HS-5 (cell line): ENCODE measurements around the gene NRP1.
"Not testable (repeated sequence)": the region's sequence is repeated elsewhere in the genome, so short reads cannot be mapped to it uniquely, and the experiment has no call there.

Experiments
- DNase-seq: peaks from one replicate; pipeline ENCODE4 v3.0.0-alpha.2; 2012; ENCODE audit warnings: low read depth

NRP1 gene

DNA sequence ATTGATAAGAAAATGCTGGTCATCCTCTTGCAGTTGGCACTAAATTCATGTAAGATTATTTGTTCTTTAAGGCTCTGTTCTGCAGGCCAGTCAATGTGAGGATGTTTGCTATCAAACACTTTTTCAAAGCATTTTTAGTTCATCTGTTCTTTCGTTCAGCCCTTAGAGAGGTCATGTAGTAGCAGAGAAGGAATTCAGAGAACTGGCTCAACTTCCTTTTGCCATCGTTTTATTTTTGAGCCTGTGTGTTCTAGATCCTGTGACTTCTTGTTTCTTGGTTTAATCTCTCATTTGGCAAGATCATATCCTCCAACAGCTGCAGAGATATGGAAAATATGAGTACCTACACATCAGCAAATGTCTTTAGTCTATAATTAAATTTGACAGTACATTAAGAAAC lies 184.3 kb downstream of the NRP1 start:
- no peak for DNase-seq

DNA sequence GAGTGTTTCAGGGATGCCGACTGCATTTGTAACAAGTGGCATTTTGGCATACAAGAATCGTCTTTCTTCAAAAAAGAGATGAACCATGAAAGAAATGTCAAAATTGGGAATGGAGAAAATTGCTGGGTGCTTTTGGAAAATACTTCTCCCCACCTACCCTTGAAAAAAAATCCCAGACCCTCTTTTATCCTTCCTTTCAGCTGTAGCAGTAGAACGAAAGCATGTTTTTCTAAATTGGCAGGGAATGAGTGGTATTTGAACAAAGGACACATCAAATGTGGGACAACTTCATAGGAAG lies 187.5 kb downstream of the NRP1 start:
- no peak for DNase-seq

GRCh38 chr10:33146189-33147012 lies 188.1 kb downstream of the NRP1 start:
- DNase-seq: no peak

DNA sequence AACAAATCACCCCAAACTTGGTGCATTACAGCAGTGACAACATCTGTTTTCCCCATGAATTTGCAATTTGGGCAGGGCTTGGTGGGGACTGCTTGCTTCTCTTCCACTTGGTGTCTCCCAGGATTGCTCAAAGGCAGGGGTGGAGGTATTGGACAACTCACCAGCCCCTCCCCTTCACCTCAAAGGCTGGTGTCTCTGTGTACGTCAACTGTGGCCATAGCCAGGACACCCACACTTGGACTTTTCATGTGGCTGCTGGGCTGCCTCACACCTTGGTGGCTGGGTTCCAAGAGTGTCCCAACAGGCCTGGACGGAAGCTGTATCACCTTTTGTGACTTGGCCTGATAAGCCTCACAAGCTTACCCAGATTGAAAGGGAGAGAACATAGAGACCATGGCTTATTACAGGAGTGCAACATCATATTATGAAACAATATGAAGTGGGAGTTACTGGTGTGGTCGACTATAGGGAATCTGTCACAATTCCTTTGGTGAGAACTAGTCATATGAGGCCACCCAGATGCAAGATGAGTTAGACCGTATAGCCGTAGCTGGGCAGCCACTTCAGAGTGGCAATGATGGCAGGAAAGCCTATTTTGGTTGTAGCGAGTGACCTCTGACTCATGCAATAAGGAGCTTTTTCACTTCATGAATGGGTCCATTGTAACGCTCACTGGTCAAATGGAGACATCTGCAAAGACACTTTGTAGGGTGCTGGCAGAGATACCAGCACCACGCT lies 188.8 kb downstream of the NRP1 start:
- no peak for DNase-seq

DNA sequence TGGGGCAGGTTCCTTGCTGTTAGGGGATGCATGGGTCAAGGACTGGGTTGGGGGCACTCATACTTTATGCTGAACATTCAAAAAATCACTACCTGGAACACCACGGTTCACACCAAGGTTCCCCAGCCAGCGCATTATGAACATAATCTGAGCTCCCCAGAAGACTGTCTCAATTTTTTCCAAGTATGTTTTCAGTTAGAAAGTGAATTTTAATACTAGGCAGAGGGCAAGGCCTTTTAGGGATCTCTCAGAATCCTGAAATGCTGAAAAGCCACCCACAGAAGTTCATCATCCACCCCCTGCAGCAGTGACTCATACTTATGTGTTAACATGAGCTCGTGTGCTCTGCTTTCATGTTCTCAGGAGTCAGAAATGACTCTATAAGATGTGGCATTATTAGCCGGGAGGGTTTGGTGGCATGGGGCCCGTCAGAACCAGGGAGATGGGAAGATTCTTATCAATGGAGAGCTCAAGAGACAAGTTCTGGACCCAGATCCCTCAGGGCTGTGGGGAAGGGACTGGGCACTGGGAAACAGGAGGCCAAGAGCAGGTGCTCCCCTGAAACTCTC lies 191.2 kb downstream of the NRP1 start:
- DNase-seq: no peak

- DNase-seq: no peak
These were observed 192.2 kb downstream of the NRP1 start for GRCh38 chr10:33142295-33142694.

DNA sequence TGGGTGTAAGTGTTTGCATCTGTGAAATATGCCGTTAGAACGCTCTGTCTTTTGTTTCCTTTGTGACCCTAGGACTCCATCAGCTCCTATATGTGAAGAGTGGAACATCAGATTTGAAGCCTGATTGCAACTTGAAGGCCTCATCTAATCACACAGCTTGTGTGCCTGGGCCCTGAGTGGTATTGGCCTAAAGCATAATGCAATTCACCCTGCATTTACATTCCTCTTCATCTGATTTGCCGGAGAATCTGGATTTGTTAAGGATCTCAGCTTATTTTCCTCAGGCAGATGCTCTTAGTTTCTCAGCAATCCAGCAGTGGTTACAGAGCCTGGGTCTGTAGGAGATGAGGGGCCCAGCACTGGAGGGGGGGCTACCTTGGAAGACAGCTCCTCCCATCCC lies 193.2 kb downstream of the NRP1 start:
- no peak for DNase-seq

DNA sequence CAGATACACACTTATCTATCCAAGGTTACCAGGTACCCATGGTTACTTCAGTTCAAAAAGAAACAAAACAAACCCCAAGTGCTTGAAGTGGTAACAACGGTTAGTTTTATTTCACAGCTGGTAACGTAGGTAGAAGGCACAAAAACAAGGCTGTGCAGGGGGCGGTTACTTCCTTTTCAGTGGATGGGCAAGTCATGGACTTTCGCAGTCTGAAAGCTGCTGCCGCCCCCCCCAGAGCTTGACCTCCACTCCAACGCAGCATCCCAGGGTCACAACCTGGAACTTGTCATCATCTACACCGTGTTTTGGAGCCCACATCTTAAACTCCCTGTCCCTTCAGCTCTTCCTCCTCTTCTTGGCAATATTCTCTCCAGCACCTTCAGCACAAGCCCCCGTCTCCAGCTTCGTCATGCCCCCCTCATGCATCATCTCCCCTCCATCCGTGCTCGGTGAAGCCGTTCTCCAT lies 195.3 kb downstream of the NRP1 start:
- no peak for DNase-seq

GRCh38 chr10:33138686-33139085 lies 195.8 kb downstream of the NRP1 start:
- DNase-seq: not testable (repeated sequence)

DNA sequence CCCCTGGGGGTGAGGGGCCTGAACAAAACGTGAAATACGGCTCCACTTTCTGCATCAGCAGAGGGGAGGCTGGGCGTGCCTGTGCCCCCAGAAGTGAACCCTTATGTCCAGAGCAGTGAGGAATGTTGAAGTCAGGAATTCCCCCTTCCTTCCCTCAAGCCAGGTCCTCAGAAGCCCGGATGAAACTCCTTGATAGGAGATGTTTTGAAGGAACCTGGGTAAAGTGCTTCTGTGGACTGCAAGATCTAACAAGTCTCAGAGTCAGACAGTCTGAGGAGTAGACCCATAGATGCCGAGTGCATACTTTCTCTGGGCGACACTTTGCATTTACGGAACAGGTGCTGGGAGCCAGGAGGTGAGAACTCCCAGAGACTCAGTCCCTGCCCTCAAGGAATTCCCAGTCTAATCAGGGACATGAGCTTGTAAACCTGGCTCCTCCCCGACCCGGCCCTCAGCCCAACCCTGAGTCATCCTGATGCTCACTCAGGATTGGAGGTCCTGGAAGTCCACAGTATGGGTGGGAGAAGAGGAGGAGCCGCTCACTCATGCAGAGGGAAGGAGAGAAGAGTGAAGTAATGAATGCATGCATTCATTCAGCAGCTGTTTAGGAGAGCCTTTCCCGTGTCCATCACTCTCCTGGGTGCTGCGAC lies 197.0 kb downstream of the NRP1 start:
- DNase-seq: no peak

GRCh38 chr10:33136781-33137180 lies 197.7 kb downstream of the NRP1 start:
- DNase-seq: no peak

DNA sequence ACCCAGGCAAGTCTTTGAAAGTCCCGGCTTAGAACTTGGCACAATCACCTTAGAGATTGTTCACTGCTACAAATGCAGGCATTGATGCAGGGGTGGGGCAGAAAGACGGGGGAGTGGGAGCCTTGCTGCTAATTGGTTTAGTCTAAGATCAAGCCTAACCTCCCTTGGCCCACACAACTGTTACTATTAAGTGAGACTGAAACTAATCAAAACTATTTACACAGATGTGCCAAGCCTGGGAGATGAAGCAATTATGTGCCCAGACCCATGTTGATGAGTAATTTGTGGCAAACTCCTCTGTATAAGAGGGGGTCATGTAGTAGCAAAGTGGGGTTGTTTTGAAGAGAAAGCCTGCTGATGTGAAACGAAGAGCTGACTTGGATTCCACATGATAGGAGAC lies 198.2 kb downstream of the NRP1 start:
- no peak for DNase-seq

- no peak for DNase-seq
These were observed 200.3 kb downstream of the NRP1 start for GRCh38 chr10:33134011-33134751.

DNA sequence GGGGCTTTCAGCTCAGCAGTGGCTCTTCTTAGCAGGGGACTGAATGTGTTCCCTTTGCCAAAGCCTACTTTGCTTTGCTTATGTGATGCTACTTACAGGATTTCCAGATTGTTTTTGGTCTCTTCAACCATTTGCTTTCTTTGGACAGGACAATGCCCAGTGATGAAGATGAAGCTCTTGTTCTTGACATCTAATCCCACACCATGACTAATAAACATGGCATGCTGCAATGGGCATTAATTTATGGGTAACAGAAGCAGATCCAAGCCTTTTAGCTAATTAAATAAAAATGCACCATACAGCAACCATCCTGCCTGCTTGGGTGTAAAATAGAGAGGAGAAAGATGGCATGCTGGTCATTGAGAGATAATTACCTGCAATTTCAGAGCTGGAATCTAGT lies 200.9 kb downstream of the NRP1 start:
- no peak for DNase-seq

DNA sequence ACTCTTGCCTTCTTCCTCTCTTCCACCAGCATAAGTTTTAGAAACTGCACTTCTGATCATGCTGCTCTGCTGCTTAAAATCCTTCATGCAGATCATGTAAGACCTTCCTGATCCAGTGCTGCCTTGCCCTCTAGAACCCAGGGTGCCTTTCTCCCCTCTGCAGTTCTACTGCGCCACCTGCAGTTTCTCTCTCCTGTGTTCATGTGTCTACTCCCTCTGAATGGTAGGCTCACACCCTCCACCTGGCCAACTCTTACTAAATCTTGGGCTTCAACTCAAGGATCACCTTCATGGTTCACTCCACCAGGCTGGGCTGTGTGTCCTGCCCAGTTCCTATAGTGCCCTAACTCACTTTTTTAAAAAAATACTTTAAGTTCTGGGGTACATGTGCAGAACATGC lies 201.8 kb downstream of the NRP1 start:
- no peak for DNase-seq

GRCh38 chr10:33129996-33130386 lies 204.5 kb downstream of the NRP1 start:
- no peak for DNase-seq

DNA sequence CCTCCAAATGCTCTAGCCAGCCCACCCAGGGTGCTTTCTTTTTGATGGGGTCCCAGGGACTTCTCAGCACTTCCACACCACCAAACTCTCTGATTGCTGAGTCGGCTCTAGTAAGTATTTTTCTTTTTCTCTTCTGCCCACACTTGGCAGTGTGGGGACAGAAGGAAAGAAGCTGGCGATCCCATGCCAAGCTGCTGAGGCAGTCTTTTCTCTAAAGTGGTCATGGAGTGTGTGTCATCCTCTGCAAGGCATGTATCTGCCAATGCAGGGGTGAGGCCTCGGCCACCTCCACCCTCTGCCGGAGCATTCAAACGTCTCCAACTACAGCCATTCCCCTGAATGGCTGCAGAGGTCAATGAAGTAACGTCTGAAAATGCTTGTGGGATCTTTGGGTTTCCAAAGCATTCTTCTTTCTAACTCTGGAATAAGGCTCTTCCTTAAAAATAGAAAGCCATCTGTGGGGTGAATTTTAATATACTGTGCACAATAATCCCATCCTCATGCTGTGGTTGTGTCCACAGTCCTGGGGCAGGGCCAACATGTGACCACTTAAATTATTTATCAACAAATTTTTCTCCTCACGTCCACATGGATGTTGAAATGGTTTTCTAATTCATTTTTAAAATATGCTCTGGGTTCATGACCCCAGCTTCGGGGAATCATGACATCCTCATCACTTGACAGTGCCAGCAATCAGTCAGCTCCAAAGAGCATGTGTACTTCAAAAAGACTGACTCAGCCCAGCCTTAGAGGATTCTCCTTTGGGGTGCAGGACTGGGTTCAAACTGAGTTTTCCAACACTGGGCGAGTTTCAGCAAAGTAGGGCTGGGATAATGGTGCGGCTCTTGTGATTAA lies 205.1 kb downstream of the NRP1 start:
- peak; percentile 83 for DNase-seq

GRCh38 chr10:33127622-33128021 lies 206.8 kb downstream of the NRP1 start:
- DNase-seq: no peak
